HG03354 (cell line): ENCODE data around the gene BRINP3.
A peak's percentile ranks its signal among the peaks of the same experiment; 100 is the strongest.

ENCODE experiments used
- ATAC-seq: cut with Tn5 transposase; IDR thresholded peaks from one replicate; pipeline ENCODE4 v1.9.1; 2021; ENCODE audit warnings: mild to moderate bottlenecking; ENCODE audit not compliant: unreplicated experiment, poor library complexity, severe bottlenecking

BRINP3 gene

DNA sequence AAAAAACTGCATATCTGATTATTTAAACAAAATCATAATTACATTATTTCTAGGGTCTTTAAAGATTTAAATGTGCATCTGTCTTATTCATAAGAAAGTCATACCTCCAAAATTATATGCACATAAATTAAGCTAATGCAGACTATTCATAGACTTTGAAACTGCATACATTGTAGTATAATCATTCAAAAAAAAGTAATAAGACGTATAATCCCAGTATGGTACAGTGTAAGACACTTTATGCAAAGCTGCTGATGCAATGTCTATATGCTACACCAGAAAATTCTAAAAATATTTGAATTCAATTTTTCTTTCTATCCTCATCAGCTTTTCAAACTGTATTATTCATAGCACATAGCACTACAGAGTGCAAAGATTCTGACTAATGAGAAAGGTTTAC is 22.0 kb downstream of the BRINP3 start:
- no peak for ATAC-seq

DNA sequence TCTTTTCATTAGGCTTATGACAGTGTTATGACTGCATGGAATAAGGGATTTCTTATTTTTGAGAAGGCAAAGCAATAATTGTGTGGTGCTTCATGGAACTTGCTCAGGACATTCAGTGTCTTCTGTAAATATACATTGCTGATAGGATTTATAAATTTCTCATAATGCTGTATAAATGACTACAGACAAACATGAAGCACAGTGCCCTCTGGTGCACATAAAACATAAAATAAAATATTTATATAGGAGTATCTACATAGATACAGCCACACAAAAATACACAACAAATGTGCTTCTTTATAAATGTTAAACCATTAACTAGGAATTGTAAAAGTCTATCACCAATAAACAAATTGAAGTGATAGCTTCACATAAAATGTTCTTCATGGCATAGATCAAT is 24.1 kb downstream of the BRINP3 start:
- no peak for ATAC-seq

DNA sequence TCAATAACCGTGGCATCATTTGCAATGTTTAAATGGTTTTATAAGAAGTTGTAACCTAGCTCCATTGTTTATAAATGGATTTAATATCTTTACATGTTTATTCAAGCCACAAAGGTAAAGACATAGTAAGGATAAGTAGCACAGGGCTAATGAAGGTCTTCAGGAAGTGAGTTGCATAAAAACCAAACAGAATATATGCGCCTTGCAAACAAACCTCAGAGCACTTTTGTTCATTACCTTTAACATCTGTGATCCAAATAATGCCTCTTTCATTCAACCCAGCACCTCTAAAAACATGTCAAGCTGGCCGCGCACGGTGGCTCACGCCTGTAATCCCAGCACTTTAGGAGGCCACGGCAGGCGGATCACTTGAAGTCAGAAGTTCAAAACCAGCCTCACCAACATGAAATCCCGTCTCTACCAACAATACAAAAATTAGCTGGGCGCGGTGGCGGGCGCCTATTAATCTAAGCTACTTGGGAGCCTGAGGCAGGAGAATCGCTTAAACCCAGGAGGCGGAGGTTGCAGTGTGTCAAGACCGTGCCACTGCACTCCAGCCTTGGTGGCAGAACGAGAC is 25.3 kb downstream of the BRINP3 start:
- ATAC-seq = no peak

DNA sequence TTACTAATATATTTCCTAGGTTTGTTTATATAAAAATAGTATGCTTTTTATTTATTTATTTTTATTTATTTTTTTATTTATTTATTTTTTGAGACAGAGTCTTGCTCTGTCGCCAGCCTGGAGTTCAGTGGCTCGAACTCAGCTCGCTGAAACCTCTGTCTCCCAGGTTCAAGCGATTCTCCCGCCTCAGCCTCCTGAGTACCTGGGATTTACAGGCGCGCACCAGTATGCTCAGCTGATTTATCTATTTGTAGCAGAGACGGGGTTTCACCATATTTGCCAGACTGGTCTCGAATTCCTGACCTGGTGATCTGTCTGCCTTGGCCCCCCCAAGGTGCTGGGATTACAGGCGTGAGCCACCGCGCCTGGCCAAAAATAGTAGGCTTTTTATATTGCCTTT is 33.2 kb downstream of the BRINP3 start:
- no peak for ATAC-seq

DNA sequence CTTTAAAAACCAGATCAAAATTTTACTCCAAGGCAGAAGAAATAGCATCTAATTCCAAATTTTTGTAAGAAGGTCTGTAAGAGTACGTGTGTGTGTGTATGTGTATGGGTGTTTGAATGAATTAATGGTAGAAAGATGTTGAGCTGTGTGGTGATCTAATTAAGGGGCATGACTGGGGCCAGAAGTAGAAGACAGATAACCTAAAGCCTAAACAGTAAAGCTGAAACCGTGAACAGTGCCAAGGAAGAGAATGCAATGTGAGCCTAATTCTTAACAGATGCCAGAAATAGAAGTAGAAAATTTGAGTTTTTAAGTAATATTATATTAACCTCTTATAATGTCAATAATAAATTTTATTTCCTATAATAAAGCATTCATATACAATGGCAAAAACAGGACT is 38.2 kb downstream of the BRINP3 start:
- ATAC-seq = no peak

GRCh38 chr1:190436615-190437014 is 41.0 kb downstream of the BRINP3 start:
- ATAC-seq = no peak

DNA sequence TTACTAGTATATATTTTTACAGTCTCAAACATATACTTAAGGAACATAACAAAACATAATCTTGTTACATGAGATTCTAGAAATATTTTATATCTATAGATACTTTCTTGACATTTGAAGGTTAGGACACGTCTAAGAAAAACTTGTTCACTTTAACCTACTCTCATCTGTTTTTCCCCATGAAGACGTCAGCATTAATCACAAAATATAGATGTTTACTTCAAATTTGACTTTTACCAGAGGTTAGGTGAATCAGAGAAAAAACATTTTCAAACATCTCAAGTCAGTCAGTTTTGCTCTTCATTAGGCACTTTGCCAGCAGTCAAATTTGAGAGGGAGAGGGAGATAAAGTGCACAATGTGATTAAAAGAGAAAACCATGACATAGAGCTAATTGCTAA is 47.7 kb downstream of the BRINP3 start:
- ATAC-seq = no peak

- no peak for ATAC-seq
These were observed 48.5 kb downstream of the BRINP3 start for GRCh38 chr1:190429141-190429540.

- no peak for ATAC-seq
These were observed 61.4 kb downstream of the BRINP3 start for GRCh38 chr1:190416239-190416638.

DNA sequence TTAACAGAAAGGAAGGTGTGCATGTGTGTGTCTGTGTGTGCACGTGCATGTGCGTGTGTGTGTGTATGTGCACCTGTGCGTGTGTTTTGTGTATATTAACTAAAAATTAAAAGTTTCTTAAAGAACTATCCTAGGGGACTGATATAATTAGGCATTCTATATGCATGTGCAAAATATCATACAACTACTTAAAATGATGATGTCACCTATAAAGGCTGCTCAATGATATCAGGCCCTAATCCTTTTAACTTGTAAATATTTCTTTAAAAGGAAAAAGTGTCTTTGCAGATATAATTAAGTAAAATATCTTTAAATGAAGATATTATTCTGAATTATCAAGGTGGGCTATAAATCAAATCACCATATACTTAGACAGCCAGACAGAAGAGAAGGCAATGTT is 64.5 kb downstream of the BRINP3 start:
- no peak for ATAC-seq

- ATAC-seq = no peak
These were observed 74.3 kb downstream of the BRINP3 start for GRCh38 chr1:190403402-190403801.

- ATAC-seq = no peak
These were observed 78.4 kb downstream of the BRINP3 start for GRCh38 chr1:190399233-190399632.

GRCh38 chr1:190391582-190391981 is 86.1 kb downstream of the BRINP3 start:
- ATAC-seq = no peak

- no peak for ATAC-seq
These were observed 99.7 kb downstream of the BRINP3 start for GRCh38 chr1:190377991-190378390.

- no peak for ATAC-seq
These were observed 100.4 kb downstream of the BRINP3 start for GRCh38 chr1:190377294-190377693.

DNA sequence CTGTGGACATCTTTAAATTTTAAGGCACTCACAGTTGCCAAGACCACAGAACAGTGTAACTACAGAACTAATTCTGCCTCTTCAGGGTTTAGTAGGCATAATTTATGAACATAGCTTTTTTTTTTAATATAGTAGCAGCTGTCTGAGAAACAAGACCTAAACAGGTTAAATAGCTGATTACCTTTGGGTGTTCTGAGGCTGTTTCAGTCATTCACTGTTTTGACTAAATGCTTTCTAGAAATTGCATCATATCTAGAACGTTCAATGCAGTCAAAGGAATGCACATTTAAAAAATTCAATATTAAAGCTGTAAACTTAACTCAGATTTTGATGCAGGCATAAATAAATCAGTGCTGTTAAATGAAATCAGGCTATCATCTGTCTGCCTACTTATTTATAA is 101.6 kb downstream of the BRINP3 start:
- no peak for ATAC-seq

DNA sequence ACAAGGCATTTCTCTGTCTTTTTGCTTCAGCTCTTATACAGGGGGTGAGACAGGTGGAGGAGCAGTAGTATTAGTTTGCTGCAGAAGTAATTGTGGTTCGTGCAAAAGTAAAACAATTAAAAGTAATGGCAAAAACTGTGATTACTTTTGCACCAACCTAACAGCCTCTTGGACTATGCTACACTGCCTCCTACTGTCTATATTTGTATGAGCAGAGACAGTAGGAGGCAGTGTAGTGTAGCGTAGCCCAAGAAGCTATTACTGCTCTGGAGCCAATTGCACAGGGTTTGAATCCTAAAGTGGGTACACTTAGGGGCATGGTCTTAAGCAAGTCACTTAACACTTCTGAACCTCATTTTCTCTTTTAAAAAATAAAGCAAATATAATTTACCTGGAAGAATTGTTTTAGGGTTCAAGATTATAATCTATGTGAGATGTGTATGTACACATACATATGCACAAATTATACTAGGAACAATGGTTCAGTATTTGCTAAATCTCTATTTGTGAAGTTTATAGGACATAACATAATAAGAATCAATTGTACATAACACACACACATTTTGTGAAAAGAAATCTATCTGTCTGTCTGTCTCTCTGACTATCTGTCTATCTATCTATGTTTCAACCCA is 103.8 kb downstream of the BRINP3 start:
- peak; percentile 77 for ATAC-seq

GRCh38 chr1:190367200-190367599 is 110.5 kb downstream of the BRINP3 start:
- no peak for ATAC-seq

DNA sequence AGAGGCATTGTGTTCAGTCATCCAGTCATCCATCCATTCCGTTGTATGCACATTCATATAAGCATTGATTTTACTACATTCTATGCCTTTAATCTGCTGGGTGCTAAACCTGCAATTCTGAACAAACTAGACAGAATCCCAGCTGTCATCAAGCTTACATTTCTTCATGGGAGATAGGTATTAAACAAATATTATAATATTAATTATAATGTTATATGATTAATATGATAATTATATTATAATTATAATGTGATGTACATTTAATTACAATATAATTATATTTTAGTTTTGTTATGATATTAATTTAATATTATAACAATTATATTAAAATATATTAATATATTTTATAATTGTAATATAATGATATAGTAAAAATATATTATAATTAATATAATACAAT is 112.4 kb downstream of the BRINP3 start:
- ATAC-seq = no peak

- no peak for ATAC-seq
These were observed 124.0 kb downstream of the BRINP3 start for GRCh38 chr1:190353538-190354101.

- ATAC-seq = no peak
These were observed 133.2 kb downstream of the BRINP3 start for GRCh38 chr1:190344454-190344853.

DNA sequence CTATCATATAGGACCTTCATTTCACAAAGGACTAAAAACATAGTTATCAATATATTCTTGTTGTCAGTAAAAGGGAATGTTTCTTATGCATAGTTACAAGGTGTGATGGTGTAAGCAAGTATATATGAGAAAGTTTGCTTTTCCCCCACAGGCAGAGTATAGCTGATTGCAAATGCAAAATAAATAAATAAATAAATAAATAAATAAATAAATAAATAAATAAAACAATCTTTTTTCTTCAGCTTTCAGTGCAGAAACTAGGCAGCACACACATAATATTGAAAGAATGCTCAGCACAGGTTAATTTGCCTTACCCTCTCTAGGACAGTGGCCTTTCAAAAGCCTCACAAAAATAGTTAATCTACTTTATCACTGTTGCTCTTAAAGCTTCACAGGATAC is 138.8 kb downstream of the BRINP3 start:
- no peak for ATAC-seq
